Brain microvascular endothelial cell (primary cell): ENCODE measurements around the gene ASAH2.

Experiments
- DNase-seq: peaks from one replicate; pipeline ENCODE4 v3.0.0-alpha.2; 2020
- H3K27ac ChIP-seq: fragments of 250-450 bp; sonication (Bioruptor Pico); 2 replicates; pipeline ENCODE4 v1.5.1; 2020; ENCODE audit warnings: mild to moderate bottlenecking, moderate library complexity
- H3K27me3 ChIP-seq: fragments of 250-450 bp; sonication (Bioruptor Pico); replicated peaks from 2 replicates; pipeline ENCODE4 v1.5.1; 2020; ENCODE audit warnings: mild to moderate bottlenecking
- H3K36me3 ChIP-seq: fragments of 250-450 bp; sonication (Bioruptor Pico); replicated peaks from 2 replicates; pipeline ENCODE4 v1.5.1; 2020; ENCODE audit warnings: mild to moderate bottlenecking
- H3K4me3 ChIP-seq: 2 replicates; pipeline ENCODE4 v1.5.1; 2011; ENCODE audit warnings: low read depth, mild to moderate bottlenecking, control low read depth, low read length, moderate library complexity
- CTCF ChIP-seq: IDR thresholded peaks from 2 replicates; pipeline ENCODE4 v1.5.1; 2011; ENCODE audit warnings: low read depth, mild to moderate bottlenecking, moderate library complexity, low read length, control low read depth, inconsistent platforms; ENCODE audit errors: missing control alignments
- in situ Hi-C: cut with HindIII; loops from 2 replicates; pipeline ENCODE4 v1.10.0; 2017; ENCODE audit warnings: low sequenced_read_pairs, low pct_ligation_motif_present

Gene ASAH2

GRCh38 chr10:50232261-50232639, 19.1 kb downstream of the ASAH2 start:
- no peak for DNase-seq
- in situ Hi-C loops: no loop called here
- Histone ChIP-seq H3K36me3 (no peaks in the 10 kb centered on the region), H3K27ac (no peak overlapping the region), H3K27me3 (peaks cover 19% of the 10 kb centered on the region), H3K4me3 (no peak overlapping the region)
- TF ChIP-seq CTCF: no peak

- in situ Hi-C loops: no loop called here
- no peak for DNase-seq
- peaks cover 17% of the 10 kb centered on the region for H3K27me3 ChIP-seq
Observed at GRCh38 chr10:50231515-50232260, 19.6 kb downstream of the ASAH2 start.

GRCh38 chr10:50229460-50229859, 21.9 kb downstream of the ASAH2 start:
- no peaks in the 10 kb centered on the region for H3K36me3 ChIP-seq
- TF ChIP-seq CTCF: no peak
- H3K4me3 ChIP-seq: no peak overlapping the region
- in situ Hi-C loops: no loop called here
- peaks cover 6% of the 10 kb centered on the region for H3K27me3 ChIP-seq
- DNase-seq: no peak
- no peak overlapping the region for H3K27ac ChIP-seq

More at GRCh38 chr10:50231515-50232260, 19.6 kb downstream of the ASAH2 start:
- no peak overlapping the region for H3K4me3 ChIP-seq
- H3K36me3 ChIP-seq: no peaks in the 10 kb centered on the region
- TF ChIP-seq CTCF: no peak
- no peak overlapping the region for H3K27ac ChIP-seq

DNA sequence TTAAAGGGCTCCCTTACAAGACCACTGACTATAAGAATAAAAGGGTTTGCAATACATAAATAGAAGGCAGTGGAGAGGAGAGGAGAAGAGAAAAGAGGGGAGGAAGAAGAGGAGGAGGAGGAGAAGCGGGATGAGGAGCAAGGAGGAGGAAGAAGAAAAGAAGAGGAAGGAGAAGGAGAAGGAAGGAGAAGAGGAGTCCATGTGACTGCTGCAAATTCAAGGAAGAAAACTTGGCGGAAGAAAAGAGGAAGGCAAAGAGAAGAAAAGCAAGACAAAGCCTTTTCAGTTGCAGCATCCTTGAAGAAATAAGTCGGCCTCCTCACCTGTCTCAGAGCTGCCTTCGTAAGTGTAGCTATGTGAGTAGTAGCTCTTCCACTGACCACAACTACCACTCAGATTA, 22.6 kb downstream of the ASAH2 start:
- Histone ChIP-seq H3K36me3 (no peaks in the 10 kb centered on the region), H3K27me3 (no peaks in the 10 kb centered on the region), H3K4me3 (no peak overlapping the region), H3K27ac (no peak overlapping the region)
- in situ Hi-C loops: no loop called here
- no peak for DNase-seq
- no peak for TF ChIP-seq CTCF

DNA sequence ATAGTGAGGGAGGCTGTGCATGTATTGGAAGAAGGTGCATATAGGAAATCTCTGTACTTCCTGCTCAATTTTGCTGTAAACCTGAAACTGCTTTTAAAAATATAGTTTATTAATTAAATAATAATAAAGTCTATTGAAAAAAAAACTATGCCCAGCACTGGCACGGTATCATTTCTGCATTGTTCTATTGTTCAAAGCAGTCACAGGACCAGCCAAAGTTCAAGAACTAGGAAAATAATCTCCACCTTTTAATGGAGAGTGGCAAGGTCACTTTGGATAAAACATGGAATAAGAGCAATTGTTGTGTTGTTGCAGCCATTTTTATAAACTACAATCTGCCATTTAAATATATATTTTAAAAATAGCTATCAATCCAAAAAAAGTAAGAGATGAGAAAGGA, 24.7 kb downstream of the ASAH2 start:
- DNase-seq: no peak
- no peak for TF ChIP-seq CTCF
- in situ Hi-C loops: no loop called here
- Histone ChIP-seq H3K27me3 (no peaks in the 10 kb centered on the region), H3K4me3 (no peak overlapping the region), H3K27ac (no peak overlapping the region), H3K36me3 (no peaks in the 10 kb centered on the region)
